C4-2B (cell line): ENCODE results near the gene RBMX2.

Source experiments
- ZFX ChIP-seq: fragments of 450-650 bp; IDR thresholded peaks from 2 replicates; pipeline ENCODE4 v1.6.1; 2017
- TF ChIP-seq, protein P1 (sequence below): fragments of 450-650 bp; conservative IDR thresholded peaks from 2 replicates; pipeline ENCODE4 v1.5.1; 2017; ENCODE audit warnings: mild to moderate bottlenecking

GRCh38 chrX:130419263-130419662, 17.5 kb downstream of the RBMX2 start:
- TF ChIP-seq, protein P1, sequence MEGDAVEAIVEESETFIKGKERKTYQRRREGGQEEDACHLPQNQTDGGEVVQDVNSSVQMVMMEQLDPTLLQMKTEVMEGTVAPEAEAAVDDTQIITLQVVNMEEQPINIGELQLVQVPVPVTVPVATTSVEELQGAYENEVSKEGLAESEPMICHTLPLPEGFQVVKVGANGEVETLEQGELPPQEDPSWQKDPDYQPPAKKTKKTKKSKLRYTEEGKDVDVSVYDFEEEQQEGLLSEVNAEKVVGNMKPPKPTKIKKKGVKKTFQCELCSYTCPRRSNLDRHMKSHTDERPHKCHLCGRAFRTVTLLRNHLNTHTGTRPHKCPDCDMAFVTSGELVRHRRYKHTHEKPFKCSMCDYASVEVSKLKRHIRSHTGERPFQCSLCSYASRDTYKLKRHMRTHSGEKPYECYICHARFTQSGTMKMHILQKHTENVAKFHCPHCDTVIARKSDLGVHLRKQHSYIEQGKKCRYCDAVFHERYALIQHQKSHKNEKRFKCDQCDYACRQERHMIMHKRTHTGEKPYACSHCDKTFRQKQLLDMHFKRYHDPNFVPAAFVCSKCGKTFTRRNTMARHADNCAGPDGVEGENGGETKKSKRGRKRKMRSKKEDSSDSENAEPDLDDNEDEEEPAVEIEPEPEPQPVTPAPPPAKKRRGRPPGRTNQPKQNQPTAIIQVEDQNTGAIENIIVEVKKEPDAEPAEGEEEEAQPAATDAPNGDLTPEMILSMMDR: no peak
- TF ChIP-seq ZFX: no peak
